IPS-20b (cell line): ENCODE data around the gene PKLR.
"Not testable (repeated sequence)": the region's sequence is repeated elsewhere in the genome, so short reads cannot be mapped to it uniquely, and the experiment has no call there.

Source experiments
- H3K27ac ChIP-seq: one replicate; pipeline ENCODE4 v1.5.1; 2013; ENCODE audit warnings: low read length
- H3K27me3 ChIP-seq: 2 replicates; pipeline ENCODE4 v1.6.1; 2013; ENCODE audit warnings: mild to moderate bottlenecking, low read length, inconsistent platforms; ENCODE audit not compliant: insufficient read depth
- H3K36me3 ChIP-seq: 2 replicates; pipeline ENCODE4 v1.6.1; 2013; ENCODE audit warnings: low read depth, mild to moderate bottlenecking, inconsistent platforms, low read length, moderate library complexity; ENCODE audit not compliant: insufficient read depth
- H3K4me1 ChIP-seq: 2 replicates; pipeline ENCODE4 v1.6.1; 2013; ENCODE audit warnings: mild to moderate bottlenecking, control low read depth, inconsistent platforms, low read length, moderate library complexity; ENCODE audit not compliant: insufficient read depth
- H3K4me3 ChIP-seq: 2 replicates; pipeline ENCODE4 v1.5.1; 2013; ENCODE audit warnings: mild to moderate bottlenecking, low read length, inconsistent platforms
- H3K9ac ChIP-seq: 2 replicates; pipeline ENCODE4 v1.6.1; 2013; ENCODE audit warnings: low read depth, mild to moderate bottlenecking, inconsistent platforms, low read length, moderate library complexity
- H3K9me3 ChIP-seq: 2 replicates; pipeline ENCODE4 v1.6.1; 2013; ENCODE audit warnings: mild to moderate bottlenecking, low read depth, low read length, inconsistent platforms; ENCODE audit not compliant: insufficient read depth

PKLR gene

GRCh38 chr1:155301342-155301841, at the start of gene PKLR:
Gene PKLR (minus strand): TSS chr1:155301438. CDS start chr1:155301395, 43 bp downstream.
- H3K4me3 ChIP-seq: no peak within 1 kb of the TSS
- 0 out of 2 replicates have a peak, but pooled peaks cover 3% of the 10 kb centered on the region for H3K4me1 ChIP-seq
- peaks cover 8% of the 10 kb centered on the region for H3K27me3 ChIP-seq
- H3K9me3 ChIP-seq: no peaks in the 10 kb centered on the region
- no peak within 1 kb of the TSS for H3K27ac ChIP-seq
- no peaks in the 10 kb centered on the region for H3K36me3 ChIP-seq
- no peak within 1 kb of the TSS for H3K9ac ChIP-seq

GRCh38 chr1:155342842-155343241, 41.6 kb upstream of the PKLR start:
- no peak overlapping the region for H3K9ac ChIP-seq
- no peaks in the 10 kb centered on the region for H3K9me3 ChIP-seq
- H3K4me3 ChIP-seq: no peak overlapping the region
- H3K4me1 ChIP-seq: no peaks in the 10 kb centered on the region
- peaks cover 87% of the 10 kb centered on the region for H3K36me3 ChIP-seq
- H3K27ac ChIP-seq: no peak overlapping the region
- no peaks in the 10 kb centered on the region for H3K27me3 ChIP-seq

GRCh38 chr1:155339515-155340097, 38.4 kb upstream of the PKLR start:
- no peak overlapping the region for H3K9ac ChIP-seq
- H3K27me3 ChIP-seq: no peaks in the 10 kb centered on the region
- H3K27ac ChIP-seq: no peak overlapping the region

GRCh38 chr1:155334962-155335361, 33.7 kb upstream of the PKLR start:
- peaks cover 73% of the 10 kb centered on the region for H3K36me3 ChIP-seq
- no peak overlapping the region for H3K4me3 ChIP-seq
- no peak overlapping the region for H3K9ac ChIP-seq
- no peak overlapping the region for H3K27ac ChIP-seq
- no peaks in the 10 kb centered on the region for H3K9me3 ChIP-seq
- no peaks in the 10 kb centered on the region for H3K27me3 ChIP-seq
- no peaks in the 10 kb centered on the region for H3K4me1 ChIP-seq

More at GRCh38 chr1:155339515-155340097, 38.4 kb upstream of the PKLR start:
- Histone ChIP-seq H3K36me3 (peaks cover 93% of the 10 kb centered on the region), H3K9me3 (no peaks in the 10 kb centered on the region), H3K4me3 (no peak overlapping the region), H3K4me1 (no peaks in the 10 kb centered on the region)

- H3K36me3 ChIP-seq: peaks cover 60% of the 10 kb centered on the region
- no peak overlapping the region for H3K9ac ChIP-seq
- H3K27me3 ChIP-seq: no peaks in the 10 kb centered on the region
- no peaks in the 10 kb centered on the region for H3K4me1 ChIP-seq
- no peaks in the 10 kb centered on the region for H3K9me3 ChIP-seq
- no peak overlapping the region for H3K27ac ChIP-seq
- H3K4me3 ChIP-seq: no peak overlapping the region
Observed at GRCh38 chr1:155329980-155330598, 28.9 kb upstream of the PKLR start.

- H3K9ac ChIP-seq, H3K4me3 ChIP-seq, H3K9me3 ChIP-seq, H3K27ac ChIP-seq, H3K4me1 ChIP-seq, H3K27me3 ChIP-seq: not testable (repeated sequence)
- H3K36me3 ChIP-seq: peaks cover 53% of the 10 kb centered on the region
Observed at GRCh38 chr1:155328856-155329255, 27.6 kb upstream of the PKLR start.

GRCh38 chr1:155327981-155328380, 26.7 kb upstream of the PKLR start:
- no peaks in the 10 kb centered on the region for H3K4me1 ChIP-seq
- no peaks in the 10 kb centered on the region for H3K27me3 ChIP-seq
- no peaks in the 10 kb centered on the region for H3K9me3 ChIP-seq
- H3K9ac ChIP-seq: no peak overlapping the region
- H3K4me3 ChIP-seq: no peak overlapping the region
- H3K36me3 ChIP-seq: peaks cover 49% of the 10 kb centered on the region
- H3K27ac ChIP-seq: no peak overlapping the region

GRCh38 chr1:155326631-155327037, 25.4 kb upstream of the PKLR start:
- no peaks in the 10 kb centered on the region for H3K9me3 ChIP-seq
- H3K27ac ChIP-seq: no peak overlapping the region
- peaks cover 7% of the 10 kb centered on the region for H3K4me1 ChIP-seq
- H3K4me3 ChIP-seq: no peak overlapping the region
- H3K27me3 ChIP-seq: peaks cover 10% of the 10 kb centered on the region
- H3K36me3 ChIP-seq: peaks cover 49% of the 10 kb centered on the region
- no peak overlapping the region for H3K9ac ChIP-seq

GRCh38 chr1:155326020-155326526, 24.8 kb upstream of the PKLR start:
- Histone ChIP-seq H3K9ac (no peak overlapping the region), H3K4me1 (peaks cover 7% of the 10 kb centered on the region), H3K27ac (no peak overlapping the region), H3K4me3 (no peak overlapping the region; the same call in 1 of the 2 replicates), H3K9me3 (no peaks in the 10 kb centered on the region), H3K36me3 (peaks cover 44% of the 10 kb centered on the region), H3K27me3 (peaks cover 15% of the 10 kb centered on the region)

- Histone ChIP-seq H3K9ac (peak overlapping the region; percentile 85; the same call in 1 of the 2 replicates), H3K4me3 (peak overlapping the region; percentile 97; the same call in 1 of the 2 replicates), H3K27me3 (peaks cover 17% of the 10 kb centered on the region), H3K36me3 (peaks cover 39% of the 10 kb centered on the region), H3K4me1 (peaks cover 7% of the 10 kb centered on the region), H3K9me3 (no peaks in the 10 kb centered on the region), H3K27ac (no peak overlapping the region)
Observed at GRCh38 chr1:155325603-155325893, 24.3 kb upstream of the PKLR start.

GRCh38 chr1:155324717-155325602, 23.7 kb upstream of the PKLR start:
- H3K27me3 ChIP-seq: peaks cover 17% of the 10 kb centered on the region
- H3K9me3 ChIP-seq: no peaks in the 10 kb centered on the region
- peaks cover 34% of the 10 kb centered on the region for H3K36me3 ChIP-seq
- no peak overlapping the region for H3K27ac ChIP-seq
- H3K9ac ChIP-seq: peak overlapping the region; percentile 85
- H3K4me1 ChIP-seq: peaks cover 11% of the 10 kb centered on the region
- H3K4me3 ChIP-seq: peak overlapping the region; percentile 97
